Left ventricle myocardium inferior (tissue), 1 donor: Measurements from ENCODE around the gene MED12L. TPM values are rescaled to one million over a fixed set of nuclear protein-coding genes. Genes with fewer than 3 reads are reported as not detected.

Experiments used
- DNase-seq: peaks from one replicate; pipeline ENCODE4 v3.0.0-alpha.2; 2020
- H3K27ac ChIP-seq: fragments of 200-600 bp; replicated peaks from 2 replicates; pipeline ENCODE4 v1.8.0; 2021
- H3K27me3 ChIP-seq: fragments of 200-600 bp; 2 replicates; pipeline ENCODE4 v1.8.0; 2021; ENCODE audit warnings: low read depth
- H3K36me3 ChIP-seq: fragments of 200-600 bp; 2 replicates; pipeline ENCODE4 v1.8.0; 2021
- H3K4me1 ChIP-seq: fragments of 200-600 bp; 2 replicates; pipeline ENCODE4 v1.8.0; 2021
- H3K4me3 ChIP-seq: fragments of 200-600 bp; 2 replicates; pipeline ENCODE4 v1.8.0; 2021; ENCODE audit warnings: mild to moderate bottlenecking, moderate library complexity
- H3K9me3 ChIP-seq: fragments of 200-600 bp; replicated peaks from 2 replicates; pipeline ENCODE4 v1.8.0; 2021
- intact Hi-C: fragments of 100-400 bp; cut with micrococcal nuclease; formaldehyde crosslinking; loops from one replicate; pipeline ENCODE4 v1.11.0; 2022
- total RNA-seq: library from RNA; stranded (reverse); fragmentation: NEBNext Ultra II Directional; extraction: Animal tissue kit (Norgen Biotek cat#: 25700); gene quantifications from one replicate; pipeline ENCODE4 v1.2.1, GENCODE V29; 2021
- TF ChIP-seq, protein P1 (sequence below): fragments of 200-600 bp; IDR thresholded peaks from 2 replicates; pipeline ENCODE4 v1.8.0; 2021; ENCODE audit warnings: antibody characterized with exemption, mild to moderate bottlenecking, borderline replicate concordance
- donor health status: DM: no; HTN: yes; CAD: no; lungs with severe emphysema.

MED12L gene
- total RNA-seq, 1 donor from 2014 or later: 0.82 TPM

DNA sequence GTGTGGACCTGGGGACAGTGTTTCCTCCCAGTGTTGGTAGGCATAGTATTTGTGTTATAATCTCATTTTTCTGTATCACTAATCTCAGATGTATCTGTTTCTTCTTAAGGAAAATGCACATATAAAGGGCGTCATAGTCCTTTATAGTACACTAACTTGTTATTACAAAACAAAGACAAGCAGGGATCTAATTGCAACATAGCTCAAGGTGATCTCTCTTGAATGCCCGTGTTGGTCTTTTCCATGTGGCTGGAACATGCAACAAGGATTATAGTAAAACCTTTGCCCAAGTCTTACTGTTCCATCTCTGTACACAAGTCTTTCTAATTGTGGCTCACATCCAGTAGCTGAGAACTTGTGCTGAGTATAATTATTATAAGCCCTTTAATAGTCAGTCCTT lies 234.7 kb downstream of the MED12L start:
- intact Hi-C loops: no loop called here
- TF ChIP-seq, protein P1, sequence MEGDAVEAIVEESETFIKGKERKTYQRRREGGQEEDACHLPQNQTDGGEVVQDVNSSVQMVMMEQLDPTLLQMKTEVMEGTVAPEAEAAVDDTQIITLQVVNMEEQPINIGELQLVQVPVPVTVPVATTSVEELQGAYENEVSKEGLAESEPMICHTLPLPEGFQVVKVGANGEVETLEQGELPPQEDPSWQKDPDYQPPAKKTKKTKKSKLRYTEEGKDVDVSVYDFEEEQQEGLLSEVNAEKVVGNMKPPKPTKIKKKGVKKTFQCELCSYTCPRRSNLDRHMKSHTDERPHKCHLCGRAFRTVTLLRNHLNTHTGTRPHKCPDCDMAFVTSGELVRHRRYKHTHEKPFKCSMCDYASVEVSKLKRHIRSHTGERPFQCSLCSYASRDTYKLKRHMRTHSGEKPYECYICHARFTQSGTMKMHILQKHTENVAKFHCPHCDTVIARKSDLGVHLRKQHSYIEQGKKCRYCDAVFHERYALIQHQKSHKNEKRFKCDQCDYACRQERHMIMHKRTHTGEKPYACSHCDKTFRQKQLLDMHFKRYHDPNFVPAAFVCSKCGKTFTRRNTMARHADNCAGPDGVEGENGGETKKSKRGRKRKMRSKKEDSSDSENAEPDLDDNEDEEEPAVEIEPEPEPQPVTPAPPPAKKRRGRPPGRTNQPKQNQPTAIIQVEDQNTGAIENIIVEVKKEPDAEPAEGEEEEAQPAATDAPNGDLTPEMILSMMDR: no peak

GRCh38 chr3:151321526-151321925 lies 236.1 kb downstream of the MED12L start:
- TF ChIP-seq, protein P1: no peak
- H3K27me3 ChIP-seq: no peaks in the 10 kb centered on the region
- intact Hi-C loops: no loop called here

More for the DNA sequence above, 234.7 kb downstream of the MED12L start:
- H3K9me3 ChIP-seq: no peaks in the 10 kb centered on the region
- H3K27me3 ChIP-seq: no peaks in the 10 kb centered on the region
- H3K27ac ChIP-seq: no peak overlapping the region
- H3K4me3 ChIP-seq: no peak overlapping the region
- no peak for DNase-seq
- H3K4me1 ChIP-seq: no peaks in the 10 kb centered on the region
- no peaks in the 10 kb centered on the region for H3K36me3 ChIP-seq

DNA sequence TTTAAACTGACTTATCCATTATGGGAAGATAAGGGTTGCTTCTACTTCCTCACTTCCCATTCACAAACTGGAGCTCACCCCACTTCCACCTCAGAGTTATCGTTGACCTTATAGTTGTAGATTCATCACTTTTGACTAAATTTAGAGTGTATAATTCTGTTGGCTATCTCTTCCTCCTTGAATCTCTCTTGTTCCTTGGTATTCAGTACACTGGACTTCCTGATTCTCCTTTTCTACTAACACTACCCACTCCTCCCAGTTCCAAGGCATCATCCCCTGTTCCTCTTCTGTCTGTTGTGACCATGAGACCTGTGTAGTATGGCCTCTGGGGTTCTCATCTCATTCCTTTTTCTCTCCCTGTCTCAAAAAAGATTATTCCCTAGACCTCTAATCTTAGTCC lies 237.0 kb downstream of the MED12L start:
- Histone ChIP-seq H3K4me3 (no peak overlapping the region), H3K9me3 (no peaks in the 10 kb centered on the region), H3K27me3 (no peaks in the 10 kb centered on the region), H3K27ac (no peak overlapping the region), H3K36me3 (no peaks in the 10 kb centered on the region), H3K4me1 (no peaks in the 10 kb centered on the region)
- TF ChIP-seq, protein P1: no peak
- intact Hi-C loops: no loop called here
- no peak for DNase-seq

More at GRCh38 chr3:151321526-151321925, 236.1 kb downstream of the MED12L start:
- no peaks in the 10 kb centered on the region for H3K4me1 ChIP-seq
- no peak for DNase-seq
- H3K9me3 ChIP-seq: no peaks in the 10 kb centered on the region
- no peaks in the 10 kb centered on the region for H3K36me3 ChIP-seq
- H3K4me3 ChIP-seq: no peak overlapping the region
- H3K27ac ChIP-seq: no peak overlapping the region

GRCh38 chr3:151327571-151328198 lies 242.2 kb downstream of the MED12L start:
- no peaks in the 10 kb centered on the region for H3K9me3 ChIP-seq
- DNase-seq: no peak
- no peaks in the 10 kb centered on the region for H3K36me3 ChIP-seq
- H3K4me1 ChIP-seq: no peaks in the 10 kb centered on the region
- TF ChIP-seq, protein P1: peak; percentile 70
- intact Hi-C loops: no loop called here
- no peak overlapping the region for H3K27ac ChIP-seq
- H3K4me3 ChIP-seq: peak overlapping the region; percentile 36
- H3K27me3 ChIP-seq: no peaks in the 10 kb centered on the region

DNA sequence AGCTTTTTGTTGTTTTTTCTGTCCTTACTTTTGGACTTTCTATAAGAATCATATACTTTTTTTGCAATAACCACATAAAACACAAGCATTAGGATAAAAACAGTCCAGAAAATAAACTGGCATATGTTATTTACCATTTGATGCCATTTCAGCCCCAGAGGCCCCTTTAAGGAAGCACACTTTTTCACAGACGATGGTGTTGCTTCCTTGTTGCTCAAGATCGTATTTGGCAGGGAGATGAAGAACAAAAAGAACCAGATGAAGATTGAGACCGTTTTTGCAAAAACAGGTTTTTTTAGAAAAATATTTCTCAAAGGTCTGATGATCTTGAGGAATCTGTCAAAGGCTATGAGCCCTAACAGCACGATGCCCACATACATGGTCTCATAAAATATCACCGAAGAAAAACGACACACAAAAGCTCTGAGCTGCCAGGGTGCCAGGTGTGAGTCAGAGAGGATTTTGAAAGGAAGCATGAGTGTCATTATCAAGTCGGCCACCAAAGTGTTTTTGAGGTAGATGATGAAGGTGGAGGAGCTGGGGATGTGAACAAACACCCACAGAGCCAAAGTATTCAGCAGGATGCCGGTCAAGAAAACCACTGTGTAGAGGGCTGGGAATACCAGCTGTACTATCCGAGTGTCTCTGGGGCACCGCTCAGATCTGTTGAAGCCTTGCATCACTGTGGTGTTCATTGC lies 243.0 kb downstream of the MED12L start:
- Histone ChIP-seq H3K4me3 (peak overlapping the region; percentile 36), H3K27me3 (no peaks in the 10 kb centered on the region), H3K27ac (peak overlapping the region; percentile 34), H3K4me1 (no peaks in the 10 kb centered on the region), H3K36me3 (no peaks in the 10 kb centered on the region), H3K9me3 (no peaks in the 10 kb centered on the region)
- no peak for DNase-seq
- intact Hi-C loops: no loop called here
- TF ChIP-seq, protein P1: no peak
